H1 (cell line): ENCODE measurements around the gene MCF2L. TPM values are rescaled to one million over a fixed set of nuclear protein-coding genes. Genes with fewer than 3 reads are reported as not detected.

Source experiments
- CTBP2 ChIP-seq: IDR thresholded peaks from 2 replicates; pipeline ENCODE4 v1.7.0; 2011; ENCODE audit warnings: borderline replicate concordance, mild to moderate bottlenecking, moderate library complexity, mixed read lengths, low read length; ENCODE audit not compliant: insufficient read depth, insufficient read length
- JUN ChIP-seq: IDR thresholded peaks from 2 replicates; pipeline ENCODE4 v1.6.1; 2011; ENCODE audit warnings: low read depth, mild to moderate bottlenecking, improper control_type of control experiment, low read length
- NANOG ChIP-seq: IDR thresholded peaks from 2 replicates; pipeline ENCODE4 v1.6.1; 2011; ENCODE audit warnings: low read length, low read depth, mild to moderate bottlenecking, inconsistent platforms; ENCODE audit not compliant: insufficient read depth, poor library complexity, severe bottlenecking
- SP2 ChIP-seq: IDR thresholded peaks from 2 replicates; pipeline ENCODE4 v1.6.1; 2012; ENCODE audit warnings: mild to moderate bottlenecking, low read length, inconsistent platforms
- TAF1 ChIP-seq: IDR thresholded peaks from 2 replicates; pipeline ENCODE4 v1.6.1; 2011; ENCODE audit warnings: mild to moderate bottlenecking, low read depth, low read length
- polyA plus RNA-seq, 7 experiments: library from polyadenylated mRNA; depleted of rRNA in 3 of 7; stranded (reverse) in 5 of 7; unstranded in 2 of 7; fragments of >200 nt in 5 of 7; fragments of 200-250 nt in 2 of 7; gene quantifications; 1 replicate in 5 of 7; 2 replicates in 1 of 7; 4 replicates in 1 of 7; pipeline versions ENCODE4 v1.2.1 to v1.2.3, GENCODE V29; 2011 to 2013; ENCODE audit warnings: missing spikeins in 2 of 7, mixed read lengths in 2 of 7
- total RNA-seq: library from RNA; stranded (reverse); fragmentation: NEBNext Ultra II Directional; extraction: Animal tissue kit (Norgen Biotek cat#: 25700); gene quantifications from 2 replicates; pipeline ENCODE4 v1.2.1, GENCODE V29; 2021

Gene MCF2L
- total and polyA plus RNA-seq, 2 of the 8 experiments (the other 6 are each of a cell fraction or from before 2014, with no cell fraction given): 10.1 to 24.4 TPM

DNA sequence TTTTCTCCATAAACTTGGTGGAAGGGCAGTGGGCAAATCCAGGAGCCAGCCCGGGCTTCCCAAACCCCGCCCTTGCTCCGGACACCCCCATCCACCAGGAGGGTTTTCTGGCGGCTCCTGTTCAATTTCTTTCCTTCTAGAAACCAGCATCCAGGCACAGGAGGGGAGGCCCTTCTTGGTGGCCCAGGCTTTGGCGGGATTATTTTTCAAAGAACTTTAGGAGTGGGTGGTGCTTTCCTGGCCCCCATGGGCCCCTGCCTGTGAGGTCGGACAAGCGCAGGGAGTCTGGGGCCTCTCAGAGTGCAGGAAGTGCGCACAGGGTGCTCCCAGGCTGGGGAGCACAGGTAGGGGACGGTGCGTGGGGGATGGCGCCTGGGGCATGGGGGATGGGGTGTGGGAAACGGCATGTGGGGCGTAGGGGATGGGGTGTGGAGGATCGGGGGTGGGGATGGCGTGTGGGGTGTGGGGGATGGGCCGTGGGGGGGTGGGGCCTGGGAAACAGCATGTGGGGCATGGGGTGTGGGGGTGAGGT lies 137.0 kb downstream of the MCF2L start (continued):
- TF ChIP-seq NANOG (no peak), SP2 (no peak), CTBP2 (no peak), TAF1 (no peak), JUN (no peak)
